LNCaP clone FGC (cell line): ENCODE results near the gene FRMD8.
A peak's percentile ranks its signal among the peaks of the same experiment; 100 is the strongest.

ENCODE experiments used
- DNase-seq: peaks from one replicate; pipeline ENCODE4 v3.0.0-alpha.2; 2011; ENCODE audit warnings: low read depth
- H3K4me3 ChIP-seq: 2 replicates; pipeline ENCODE4 v1.5.1; 2011; ENCODE audit warnings: mild to moderate bottlenecking, low read depth, low read length, control low read depth
- TF ChIP-seq, protein P1 (sequence below): IDR thresholded peaks from 2 replicates; pipeline ENCODE4 v1.5.1; 2012; ENCODE audit warnings: mild to moderate bottlenecking; ENCODE audit not compliant: control insufficient read depth, insufficient read depth; ENCODE audit errors: extremely low read depth

The FRMD8 gene

GRCh38 chr11:65423516-65424204 lies 37.2 kb downstream of the FRMD8 start:
- no peak for DNase-seq
- TF ChIP-seq, protein P1, sequence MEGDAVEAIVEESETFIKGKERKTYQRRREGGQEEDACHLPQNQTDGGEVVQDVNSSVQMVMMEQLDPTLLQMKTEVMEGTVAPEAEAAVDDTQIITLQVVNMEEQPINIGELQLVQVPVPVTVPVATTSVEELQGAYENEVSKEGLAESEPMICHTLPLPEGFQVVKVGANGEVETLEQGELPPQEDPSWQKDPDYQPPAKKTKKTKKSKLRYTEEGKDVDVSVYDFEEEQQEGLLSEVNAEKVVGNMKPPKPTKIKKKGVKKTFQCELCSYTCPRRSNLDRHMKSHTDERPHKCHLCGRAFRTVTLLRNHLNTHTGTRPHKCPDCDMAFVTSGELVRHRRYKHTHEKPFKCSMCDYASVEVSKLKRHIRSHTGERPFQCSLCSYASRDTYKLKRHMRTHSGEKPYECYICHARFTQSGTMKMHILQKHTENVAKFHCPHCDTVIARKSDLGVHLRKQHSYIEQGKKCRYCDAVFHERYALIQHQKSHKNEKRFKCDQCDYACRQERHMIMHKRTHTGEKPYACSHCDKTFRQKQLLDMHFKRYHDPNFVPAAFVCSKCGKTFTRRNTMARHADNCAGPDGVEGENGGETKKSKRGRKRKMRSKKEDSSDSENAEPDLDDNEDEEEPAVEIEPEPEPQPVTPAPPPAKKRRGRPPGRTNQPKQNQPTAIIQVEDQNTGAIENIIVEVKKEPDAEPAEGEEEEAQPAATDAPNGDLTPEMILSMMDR = no peak
- peak overlapping the region; percentile 86 for H3K4me3 ChIP-seq

- TF ChIP-seq, protein P1 = no peak
- peak overlapping the region; percentile 86 for H3K4me3 ChIP-seq
- DNase-seq = no peak
Observed at GRCh38 chr11:65424205-65425104, 38.0 kb downstream of the FRMD8 start.

- no peak for DNase-seq
- TF ChIP-seq, protein P1 = no peak
- H3K4me3 ChIP-seq = peak overlapping the region; percentile 86
Observed at GRCh38 chr11:65425105-65425970, 38.9 kb downstream of the FRMD8 start.

DNA sequence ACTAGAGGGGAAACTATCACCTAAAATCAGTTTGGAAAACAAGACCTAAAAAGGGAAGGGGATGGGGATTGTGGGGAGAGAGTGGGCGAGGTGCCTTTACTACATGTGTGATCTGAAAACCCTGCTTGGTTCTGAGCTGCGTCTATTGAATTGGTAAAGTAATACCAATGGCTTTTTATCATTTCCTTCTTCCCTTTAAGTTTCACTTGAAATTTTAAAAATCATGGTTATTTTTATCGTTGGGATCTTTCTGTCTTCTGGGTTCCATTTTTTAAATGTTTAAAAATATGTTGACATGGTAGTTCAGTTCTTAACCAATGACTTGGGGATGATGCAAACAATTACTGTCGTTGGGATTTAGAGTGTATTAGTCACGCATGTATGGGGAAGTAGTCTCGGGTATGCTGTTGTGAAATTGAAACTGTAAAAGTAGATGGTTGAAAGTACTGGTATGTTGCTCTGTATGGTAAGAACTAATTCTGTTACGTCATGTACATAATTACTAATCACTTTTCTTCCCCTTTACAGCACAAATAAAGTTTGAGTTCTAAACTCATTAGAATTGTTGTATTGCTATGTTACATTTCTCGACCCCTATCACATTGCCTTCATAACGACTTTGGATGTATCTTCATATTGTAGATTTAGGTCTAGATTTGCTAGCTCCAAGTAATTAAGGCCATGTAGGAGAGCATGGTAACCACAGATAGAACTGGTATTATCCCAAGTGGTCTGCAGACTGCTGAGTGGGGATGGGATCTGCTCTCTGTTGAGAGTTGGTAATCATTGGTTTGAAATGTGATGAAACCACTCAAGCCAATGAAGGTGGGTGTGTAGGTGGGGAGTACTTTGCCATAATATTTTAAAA lies 39.8 kb downstream of the FRMD8 start:
- TF ChIP-seq, protein P1 = no peak
- DNase-seq = no peak

GRCh38 chr11:65426839-65427690 lies 40.6 kb downstream of the FRMD8 start:
- TF ChIP-seq, protein P1 = no peak
- H3K4me3 ChIP-seq = peak overlapping the region; percentile 86
- DNase-seq = peak; percentile 78

More for the DNA sequence above, 39.8 kb downstream of the FRMD8 start:
- peak overlapping the region; percentile 86 for H3K4me3 ChIP-seq
